D721Med (cell line): ENCODE data around the gene PPM1H.

ENCODE experiments used
- DNase-seq: peaks from one replicate; pipeline ENCODE4 v3.0.0; 2011; ENCODE audit warnings: low spot score; ENCODE audit not compliant: insufficient read length
- FAIRE-seq: peaks from 2 replicates; lab custom pipeline; 2011; peaks lifted over from hg19 to GRCh38; lab: Jason Lieb, UNC
- TF ChIP-seq, protein P1 (sequence below): IDR thresholded peaks from 2 replicates; pipeline ENCODE4 v1.5.1; 2012; ENCODE audit warnings: mild to moderate bottlenecking, control low read depth; ENCODE audit not compliant: insufficient read depth; ENCODE audit errors: missing control alignments

Gene PPM1H

GRCh38 chr12:62778187-62778586, 156.8 kb downstream of the PPM1H start:
- DNase-seq, result no peak
- TF ChIP-seq, protein P1, sequence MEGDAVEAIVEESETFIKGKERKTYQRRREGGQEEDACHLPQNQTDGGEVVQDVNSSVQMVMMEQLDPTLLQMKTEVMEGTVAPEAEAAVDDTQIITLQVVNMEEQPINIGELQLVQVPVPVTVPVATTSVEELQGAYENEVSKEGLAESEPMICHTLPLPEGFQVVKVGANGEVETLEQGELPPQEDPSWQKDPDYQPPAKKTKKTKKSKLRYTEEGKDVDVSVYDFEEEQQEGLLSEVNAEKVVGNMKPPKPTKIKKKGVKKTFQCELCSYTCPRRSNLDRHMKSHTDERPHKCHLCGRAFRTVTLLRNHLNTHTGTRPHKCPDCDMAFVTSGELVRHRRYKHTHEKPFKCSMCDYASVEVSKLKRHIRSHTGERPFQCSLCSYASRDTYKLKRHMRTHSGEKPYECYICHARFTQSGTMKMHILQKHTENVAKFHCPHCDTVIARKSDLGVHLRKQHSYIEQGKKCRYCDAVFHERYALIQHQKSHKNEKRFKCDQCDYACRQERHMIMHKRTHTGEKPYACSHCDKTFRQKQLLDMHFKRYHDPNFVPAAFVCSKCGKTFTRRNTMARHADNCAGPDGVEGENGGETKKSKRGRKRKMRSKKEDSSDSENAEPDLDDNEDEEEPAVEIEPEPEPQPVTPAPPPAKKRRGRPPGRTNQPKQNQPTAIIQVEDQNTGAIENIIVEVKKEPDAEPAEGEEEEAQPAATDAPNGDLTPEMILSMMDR, result no peak
- FAIRE-seq, result no peak

- DNase-seq, result no peak
- TF ChIP-seq, protein P1, result no peak
- FAIRE-seq, result no peak
Measured at GRCh38 chr12:62776997-62777396, 158.0 kb downstream of the PPM1H start.

DNA sequence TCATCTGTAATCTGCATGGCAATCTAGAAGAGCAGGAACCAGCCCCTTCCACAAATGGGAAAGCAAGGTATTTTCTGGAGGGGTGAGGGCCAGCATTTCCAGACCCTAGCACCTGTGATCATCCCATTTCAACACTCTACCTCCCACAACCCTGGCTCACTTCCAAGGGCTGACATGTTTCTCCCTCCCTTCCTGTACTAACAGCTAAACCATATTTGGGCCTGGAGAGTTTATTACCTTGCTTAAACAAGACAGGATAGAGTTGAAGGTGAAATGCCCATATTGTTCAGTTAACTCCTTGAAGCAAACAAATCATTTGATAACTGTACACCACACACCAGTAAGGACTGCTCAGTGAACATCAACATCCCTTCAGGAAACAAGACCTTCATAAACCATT, 158.4 kb downstream of the PPM1H start:
- TF ChIP-seq, protein P1, result no peak
- FAIRE-seq, result no peak
- no peak for DNase-seq

DNA sequence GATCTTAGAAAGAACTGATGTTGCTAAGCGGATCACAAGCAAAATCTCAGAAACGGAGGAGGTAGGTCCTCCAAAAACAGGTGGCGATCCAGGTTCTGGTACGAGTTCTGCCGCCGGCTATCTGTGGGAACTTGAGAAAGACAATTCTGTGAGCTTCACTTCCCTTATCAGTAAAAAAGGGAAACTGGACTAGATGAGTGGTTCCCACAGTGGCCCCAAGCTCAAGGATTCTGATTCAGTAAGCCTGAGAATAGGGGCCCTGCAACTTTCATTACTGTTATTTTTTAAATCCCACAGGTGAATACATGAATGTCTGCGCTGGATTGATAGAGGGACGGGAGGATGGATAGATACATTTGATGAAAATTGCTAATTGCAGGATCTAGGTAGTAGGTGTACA, 160.2 kb downstream of the PPM1H start:
- TF ChIP-seq, protein P1, result no peak
- FAIRE-seq (no peak), DNase-seq (no peak)

- FAIRE-seq, result no peak
- DNase-seq, result no peak
- TF ChIP-seq, protein P1, result no peak
Measured at GRCh38 chr12:62772416-62772955, 162.5 kb downstream of the PPM1H start.

- TF ChIP-seq, protein P1, result no peak
- no peak for DNase-seq
- no peak for FAIRE-seq
Measured at GRCh38 chr12:62771828-62772227, 163.1 kb downstream of the PPM1H start.

DNA sequence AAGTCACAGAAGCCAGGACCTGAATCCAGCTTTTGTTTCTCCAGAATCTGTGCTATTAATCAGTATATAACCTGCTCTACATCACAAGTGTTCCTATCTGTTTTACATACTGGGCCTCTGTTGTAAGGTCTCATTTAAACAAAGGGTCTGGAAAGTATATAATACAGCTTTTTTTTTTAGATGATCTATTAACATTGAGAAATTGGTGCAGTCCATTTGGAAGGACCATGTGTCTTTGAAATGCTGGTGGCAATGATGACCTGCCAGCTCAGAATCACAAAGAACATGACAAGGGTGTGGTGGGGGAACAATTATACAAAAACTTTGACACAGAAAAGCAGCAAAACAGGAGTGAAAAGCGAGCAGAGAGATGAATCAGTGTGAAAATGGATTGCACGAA, 164.6 kb downstream of the PPM1H start:
- FAIRE-seq (no peak), DNase-seq (no peak)
- TF ChIP-seq, protein P1, result no peak
